GM06990 (cell line): ENCODE data around the gene GALNT8.

Experiments
- DNase-seq: peaks from one replicate; pipeline ENCODE4 v3.0.0-alpha.2; 2011; ENCODE audit not compliant: insufficient read length; ENCODE audit errors: extremely low read depth
- H3K27me3 ChIP-seq: replicated peaks from 2 replicates; pipeline ENCODE4 v1.6.0; 2011; ENCODE audit warnings: low read length; ENCODE audit not compliant: control insufficient read depth, insufficient read depth
- H3K36me3 ChIP-seq: 2 replicates; pipeline ENCODE4 v1.5.1; 2011; ENCODE audit warnings: low read length; ENCODE audit not compliant: control insufficient read depth, insufficient read depth
- H3K4me3 ChIP-seq: replicated peaks from 2 replicates; pipeline ENCODE4 v1.5.1; 2011; ENCODE audit warnings: low read depth, mild to moderate bottlenecking, control low read depth, low read length
- CTCF ChIP-seq: IDR thresholded peaks from 2 replicates; pipeline ENCODE4 v1.5.1; 2011; ENCODE audit warnings: low read length, control low read depth, mild to moderate bottlenecking, inconsistent platforms; ENCODE audit not compliant: insufficient read depth, poor library complexity, severe bottlenecking

The GALNT8 gene

GRCh38 chr12:4809449-4810218 lies 89.4 kb downstream of the GALNT8 start:
- Histone ChIP-seq H3K36me3 (no peaks in the 10 kb centered on the region), H3K4me3 (peak overlapping the region; percentile 37), H3K27me3 (no peaks in the 10 kb centered on the region; the same call in 1 of the 2 replicates)
- TF ChIP-seq CTCF, result peak; percentile 18
- DNase-seq, result no peak

DNA sequence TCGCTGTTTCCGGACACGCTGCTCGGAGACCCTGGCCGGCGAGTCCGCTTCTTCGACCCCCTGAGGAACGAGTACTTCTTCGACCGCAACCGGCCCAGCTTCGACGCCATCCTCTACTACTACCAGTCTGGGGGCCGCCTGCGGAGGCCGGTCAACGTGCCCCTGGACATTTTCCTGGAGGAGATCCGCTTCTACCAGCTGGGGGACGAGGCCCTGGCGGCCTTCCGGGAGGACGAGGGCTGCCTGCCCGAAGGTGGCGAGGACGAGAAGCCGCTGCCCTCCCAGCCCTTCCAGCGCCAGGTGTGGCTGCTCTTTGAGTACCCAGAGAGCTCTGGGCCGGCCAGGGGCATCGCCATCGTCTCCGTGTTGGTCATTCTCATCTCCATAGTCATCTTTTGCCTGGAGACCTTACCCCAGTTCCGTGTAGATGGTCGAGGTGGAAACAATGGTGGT lies 90.0 kb downstream of the GALNT8 start:
- H3K27me3 ChIP-seq, result no peaks in the 10 kb centered on the region; the same call in 1 of the 2 replicates

DNA sequence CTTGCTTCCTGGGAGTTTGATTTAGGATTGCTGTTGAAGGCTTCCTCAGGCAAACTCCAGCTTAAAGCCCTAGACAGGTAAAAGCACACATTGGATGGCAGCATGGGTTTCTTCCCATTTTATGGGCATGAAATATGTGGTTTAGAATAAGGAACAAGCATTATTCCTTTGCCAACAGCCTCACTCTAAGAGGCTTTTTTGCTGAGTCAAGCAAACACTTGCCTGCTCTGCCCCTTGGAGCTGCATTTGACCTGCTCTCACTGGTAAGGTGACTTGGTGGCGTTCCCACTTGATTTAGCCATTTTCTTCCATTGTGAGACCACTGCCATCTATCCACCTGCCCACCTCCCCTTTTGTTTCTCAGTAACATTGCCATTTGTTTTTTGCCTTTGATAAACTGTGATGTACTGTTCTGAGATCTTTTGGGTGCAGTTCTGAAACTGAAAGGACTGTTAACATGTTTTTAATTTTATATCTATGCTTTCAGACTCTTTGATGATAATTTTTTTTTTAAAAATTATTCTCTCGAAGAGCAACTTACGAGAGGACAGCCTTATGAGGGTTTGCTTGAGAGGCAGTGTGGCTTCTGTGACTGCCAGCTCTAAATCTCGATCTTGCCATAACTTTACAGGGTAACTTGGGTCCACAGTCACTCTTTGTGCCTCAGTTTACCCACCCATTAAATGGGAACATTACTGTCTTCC lies 92.6 kb downstream of the GALNT8 start:
- Histone ChIP-seq H3K4me3 (no peak overlapping the region), H3K27me3 (no peaks in the 10 kb centered on the region; the same call in 1 of the 2 replicates), H3K36me3 (no peaks in the 10 kb centered on the region)
- TF ChIP-seq CTCF, result no peak
- no peak for DNase-seq

More for the DNA sequence above, 90.0 kb downstream of the GALNT8 start:
- Histone ChIP-seq H3K36me3 (no peaks in the 10 kb centered on the region), H3K4me3 (peak overlapping the region; percentile 6; the same call in 1 of the 2 replicates)
- DNase-seq, result no peak
- TF ChIP-seq CTCF, result no peak

DNA sequence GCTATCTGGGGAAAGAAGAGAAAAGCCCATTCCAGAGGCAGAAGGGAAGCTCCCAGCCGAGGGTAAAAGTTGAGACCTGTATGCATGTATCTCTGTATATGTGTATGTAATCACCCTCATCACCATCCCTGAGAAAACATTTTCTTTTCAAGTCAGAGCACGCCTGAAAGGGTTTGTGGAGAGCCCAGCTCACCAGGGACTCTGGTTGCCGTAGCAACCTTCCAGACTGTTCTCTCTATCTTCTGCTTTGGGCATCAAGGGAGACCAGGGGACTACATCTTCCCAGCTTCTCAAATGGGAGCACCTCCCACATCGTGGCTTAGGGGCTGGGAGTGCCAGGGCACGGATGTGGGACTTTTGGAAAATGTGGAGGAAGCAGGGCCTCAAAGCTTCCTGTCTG lies 93.5 kb downstream of the GALNT8 start:
- TF ChIP-seq CTCF, result no peak
- H3K27me3 ChIP-seq, result no peaks in the 10 kb centered on the region; the same call in 1 of the 2 replicates
- H3K36me3 ChIP-seq, result no peaks in the 10 kb centered on the region
- no peak overlapping the region for H3K4me3 ChIP-seq
- DNase-seq, result no peak

DNA sequence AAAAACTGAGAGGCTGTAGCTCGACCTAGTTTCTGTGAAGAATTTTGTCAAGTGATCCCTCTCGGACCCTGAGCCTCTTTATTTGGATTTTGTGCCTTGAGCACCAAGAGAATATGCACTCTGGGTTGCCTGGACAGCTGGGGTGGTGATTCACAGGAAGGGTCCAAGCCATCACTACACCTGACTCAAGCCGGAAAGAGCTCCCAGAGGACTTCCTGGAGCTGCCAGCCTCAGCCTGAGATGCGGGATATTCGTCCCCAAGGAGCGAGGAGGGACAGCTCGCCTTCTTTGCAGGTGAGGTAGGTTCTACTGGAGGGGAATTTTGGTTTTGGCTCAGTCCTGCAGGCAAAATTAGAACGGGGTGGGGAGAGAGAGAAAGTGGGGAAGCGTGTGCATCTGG lies 94.3 kb downstream of the GALNT8 start:
- no peak for TF ChIP-seq CTCF
- Histone ChIP-seq H3K4me3 (no peak overlapping the region), H3K36me3 (no peaks in the 10 kb centered on the region), H3K27me3 (no peaks in the 10 kb centered on the region; the same call in 1 of the 2 replicates)
- DNase-seq, result no peak
